ENCODE results near the gene ITPA.
"Not testable (repeated sequence)": the region's sequence is repeated elsewhere in the genome, so short reads cannot be mapped to it uniquely, and the experiment has no call there.

Gene ITPA

GRCh38 chr20:3173610-3174441, 35.5 kb upstream of the ITPA start:
- DNase-seq, result peak; percentile 93 to 95

- no peak for DNase-seq
Observed at GRCh38 chr20:3174442-3175261, 34.6 kb upstream of the ITPA start.

- no peak for DNase-seq
Observed at GRCh38 chr20:3175270-3175669, 34.0 kb upstream of the ITPA start.

GRCh38 chr20:3177746-3178485, 31.4 kb upstream of the ITPA start:
- no peak for DNase-seq

- DNase-seq, result no peak
Observed at GRCh38 chr20:3180319-3180718, 29.0 kb upstream of the ITPA start.

GRCh38 chr20:3181270-3181669, 28.0 kb upstream of the ITPA start:
- DNase-seq, result no peak

GRCh38 chr20:3182429-3182828, 26.9 kb upstream of the ITPA start:
- not testable (repeated sequence) for DNase-seq

GRCh38 chr20:3183896-3184612, 25.2 kb upstream of the ITPA start:
- DNase-seq, result no peak

GRCh38 chr20:3187861-3188260, 21.4 kb upstream of the ITPA start:
- not testable (repeated sequence) for DNase-seq

GRCh38 chr20:3188823-3189413, 20.4 kb upstream of the ITPA start:
- no peak for DNase-seq

- no peak for DNase-seq
Observed at GRCh38 chr20:3189561-3190131, 19.7 kb upstream of the ITPA start.

GRCh38 chr20:3190681-3191111, 18.6 kb upstream of the ITPA start:
- no peak for DNase-seq

- DNase-seq, result no peak
Observed at GRCh38 chr20:3192226-3193015, 16.9 kb upstream of the ITPA start.

- peak in 1 of 2 experiments; percentile 33 for DNase-seq
Observed at GRCh38 chr20:3193806-3194616, 15.3 kb upstream of the ITPA start.

GRCh38 chr20:3194617-3195280, 14.5 kb upstream of the ITPA start:
- DNase-seq, result no peak

GRCh38 chr20:3195590-3196237, 13.6 kb upstream of the ITPA start:
- no peak for DNase-seq

- no peak for DNase-seq
Observed at GRCh38 chr20:3199206-3199605, 10.1 kb upstream of the ITPA start.

- DNase-seq, result no peak
Observed at GRCh38 chr20:3199976-3200755, 9.1 kb upstream of the ITPA start.
